Transverse colon (tissue), 4 donors: ENCODE results near the gene SORL1. TPM values are rescaled to one million over a fixed set of nuclear protein-coding genes. Genes with fewer than 3 reads are reported as not detected.
A peak's percentile ranks its signal among the peaks of the same experiment; 100 is the strongest.

ENCODE experiments used
- DNase-seq: peaks from one replicate; pipeline ENCODE4 v3.0.0-alpha.2; 2019
- H3K27ac ChIP-seq, 4 donors: fragments of 200-600 bp; sonication (generic); 2 replicates each; pipeline ENCODE4 v1.5.1; 2016 to 2018; ENCODE audit warnings: inconsistent platforms in 4 of 4
- H3K27me3 ChIP-seq: fragments of 200-600 bp; sonication (generic); 2 replicates; pipeline ENCODE4 v1.5.1; 2017; ENCODE audit warnings: inconsistent platforms
- H3K36me3 ChIP-seq, 4 donors: fragments of 200-600 bp; sonication (generic); 2 replicates each; pipeline ENCODE4 v1.5.1; 2017 to 2019; ENCODE audit warnings: inconsistent platforms in 4 of 4
- H3K4me1 ChIP-seq, 4 donors: fragments of 200-600 bp; sonication (generic); 2 replicates each; pipeline ENCODE4 v1.5.1; 2017 to 2020; ENCODE audit warnings: inconsistent platforms in 4 of 4
- H3K4me3 ChIP-seq, 4 donors: fragments of 200-600 bp; sonication (generic); 1 replicate in 1 of 4; 2 replicates in 3 of 4; pipeline versions ENCODE4 v1.5.1 to v1.6.1; 2017 to 2019; ENCODE audit warnings: inconsistent platforms in 4 of 4
- H3K9me3 ChIP-seq, 2 donors: fragments of 200-600 bp; sonication (generic); 2 replicates each; pipeline ENCODE4 v1.5.1; 2017 to 2019; ENCODE audit warnings: inconsistent platforms in 2 of 2
- CTCF ChIP-seq, 5 experiments: fragments of 200-600 bp in 3 of 5; fragments of 450-650 bp in 2 of 5; sonication (generic) in 3 of 5; IDR thresholded peaks; 1 replicate in 2 of 5; 2 replicates in 3 of 5; pipeline ENCODE4 v1.5.1; 2016 to 2017; ENCODE audit warnings: antibody characterized with exemption in 5 of 5, inconsistent platforms in 3 of 5, mild to moderate bottlenecking in 2 of 5, moderate library complexity in 1 of 5
- EP300 ChIP-seq: sonication (generic); formaldehyde crosslinking; IDR thresholded peaks from one replicate; pipeline ENCODE4 v1.6.1; 2017; ENCODE audit warnings: antibody characterized with exemption, low read depth
- POLR2A ChIP-seq: fragments of 450-650 bp; IDR thresholded peaks from one replicate; pipeline ENCODE4 v1.6.1; 2016; ENCODE audit warnings: antibody characterized with exemption, mild to moderate bottlenecking, moderate library complexity
- POLR2AphosphoS5 ChIP-seq, 3 donors: sonication (generic); formaldehyde crosslinking; IDR thresholded peaks; one replicate each; pipeline ENCODE4 v1.6.1; 2016; ENCODE audit warnings: antibody characterized with exemption in 3 of 3
- WGBS, 2 donors: methylation state at CpG; one replicate each; pipeline ENCODE4 v1.1.5; 2018; ENCODE audit warnings: low coverage in 1 of 2; 5-methylcytosine and 5-hydroxymethylcytosine counted together
- in situ Hi-C, 4 donors: fragments of 200-750 bp; cut with MboI; loops; one replicate each; pipeline versions ENCODE4 v1.15.0 to v1.15.1; 2017; ENCODE audit warnings: low sequenced_read_pairs in 3 of 4, low pct_ligation_motif_present in 1 of 4, low pct_unique_long_range_greater_than_20kb in 1 of 4
- intact Hi-C: fragments of 100-400 bp; cut with DNase I; formaldehyde crosslinking; loops from one replicate; pipeline ENCODE4 v1.15.1; 2023; ENCODE audit warnings: low total_unique reads
- total RNA-seq, 4 donors: library from RNA; depleted of rRNA; stranded (reverse); fragments of >200 nt; gene quantifications; one replicate each; pipeline ENCODE4 v1.1.0, GENCODE V29; 2016

SORL1 gene
- total RNA-seq, 4 donors from 2014 or later = 81.6 to 338 (median 129) TPM

GRCh38 chr11:121571506-121571905 lies 119.4 kb downstream of the SORL1 start:
- no peak overlapping the region for H3K4me3 ChIP-seq
- intact Hi-C loops (no loop called here), in situ Hi-C loops (no loop called here)
- no peak for DNase-seq
- no peak overlapping the region for H3K27ac ChIP-seq
- no peaks in the 10 kb centered on the region for H3K9me3 ChIP-seq
- no peak for TF ChIP-seq POLR2AphosphoS5 (IDR thresholded peaks at IDR 0.05)
- TF ChIP-seq EP300 = no peak
- TF ChIP-seq CTCF (IDR thresholded peaks at IDR 0.05) = no peak
- no peak for TF ChIP-seq POLR2A
- peaks cover 0 to 10% (median 4%) of the 10 kb centered on the region in 4 donors for H3K36me3 ChIP-seq
- WGBS, 2 donors = 77% methylated on average over 4 of the region's 4 CpGs; no CpG with 5 or more reads in 1 of the 2 donors
- H3K4me1 ChIP-seq = no peaks in the 10 kb centered on the region
- H3K27me3 ChIP-seq = no peaks in the 10 kb centered on the region

DNA sequence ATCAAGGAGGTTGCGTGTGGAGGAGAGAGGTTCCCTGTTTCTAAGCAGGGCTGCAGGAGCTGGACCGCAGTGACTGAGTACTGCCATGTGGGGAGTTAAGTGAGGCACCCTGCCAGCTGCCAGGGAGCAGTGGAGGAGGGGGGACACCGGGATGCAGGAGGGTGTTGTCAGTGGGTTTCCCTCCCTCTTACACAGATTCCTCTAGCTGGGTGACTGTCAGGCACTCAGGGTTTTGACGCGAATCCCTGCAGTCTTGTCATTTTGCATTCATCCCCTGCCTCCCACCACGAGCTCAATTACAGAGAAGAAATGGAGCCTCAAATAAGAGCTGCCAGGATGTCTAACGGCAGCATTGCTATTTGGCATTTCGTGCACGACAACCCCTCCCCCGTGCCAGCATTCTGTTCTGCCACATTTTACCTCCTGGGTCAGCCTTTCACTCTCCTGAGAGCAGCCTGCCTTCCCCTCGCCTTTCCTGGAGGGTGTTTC lies 120.5 kb downstream of the SORL1 start:
- intact Hi-C loops = no loop called here
- Histone ChIP-seq H3K27ac (no peak overlapping the region), H3K36me3 (peaks cover 0 to 9% (median 3%) of the 10 kb centered on the region in 4 donors), H3K4me3 (no peak overlapping the region), H3K4me1 (no peaks in the 10 kb centered on the region), H3K27me3 (no peaks in the 10 kb centered on the region), H3K9me3 (no peaks in the 10 kb centered on the region)
- WGBS, 2 donors = 67 to 77% methylated on average over 4 to 11 of the region's 11 CpGs
- in situ Hi-C loops = no loop called here
- no peak for DNase-seq
- TF ChIP-seq POLR2AphosphoS5 (IDR thresholded peaks at IDR 0.05) (no peak), EP300 (no peak), POLR2A (no peak), CTCF (IDR thresholded peaks at IDR 0.05) (no peak)

GRCh38 chr11:121574801-121575200 lies 122.7 kb downstream of the SORL1 start:
- no peaks in the 10 kb centered on the region for H3K27me3 ChIP-seq
- H3K36me3 ChIP-seq = peaks cover 0 to 9% (median 3%) of the 10 kb centered on the region in 4 donors
- H3K4me3 ChIP-seq = no peak overlapping the region
- no peak for DNase-seq
- no peak overlapping the region for H3K27ac ChIP-seq
- in situ Hi-C loops (no loop called here), intact Hi-C loops (no loop called here)
- no peaks in the 10 kb centered on the region for H3K4me1 ChIP-seq
- no peak for TF ChIP-seq POLR2A
- no peak for TF ChIP-seq POLR2AphosphoS5 (IDR thresholded peaks at IDR 0.05)
- no peak for TF ChIP-seq EP300
- TF ChIP-seq CTCF (IDR thresholded peaks at IDR 0.05) = no peak
- no peaks in the 10 kb centered on the region for H3K9me3 ChIP-seq

DNA sequence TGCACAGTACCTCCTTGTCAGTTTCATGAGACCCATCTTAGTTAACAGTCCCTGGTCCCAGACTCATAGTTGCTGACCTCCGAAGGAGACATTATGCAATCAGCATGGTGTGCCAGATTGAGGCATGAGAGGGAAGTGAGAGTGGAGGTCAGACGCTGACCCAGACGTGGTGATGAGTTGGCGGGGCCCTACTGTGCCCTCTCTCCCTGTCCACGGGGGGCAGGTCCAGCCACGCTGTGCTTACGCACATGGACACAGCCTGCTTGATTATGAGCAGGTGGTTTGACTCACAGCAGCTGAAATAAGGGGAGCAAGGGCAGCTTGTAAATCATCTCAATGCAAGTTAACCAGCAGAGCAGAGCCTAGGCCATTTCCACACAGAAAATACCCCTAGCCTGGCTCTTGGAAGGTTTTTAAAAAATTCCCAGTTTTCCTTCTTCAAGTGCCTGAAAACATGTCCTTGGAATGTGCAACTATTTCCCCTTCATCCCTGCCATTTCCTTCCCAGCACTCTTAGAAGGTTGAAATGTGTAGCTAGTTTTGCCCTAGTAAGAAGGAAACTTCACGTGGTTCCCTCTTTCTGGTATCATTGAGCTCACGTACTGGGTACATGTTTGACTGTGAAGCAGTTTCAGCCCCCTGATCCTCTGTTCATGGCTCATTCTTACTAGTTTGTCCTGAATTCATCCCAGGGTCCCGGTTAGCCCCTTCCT lies 123.3 kb downstream of the SORL1 start:
- Histone ChIP-seq H3K36me3 (peaks cover 0 to 10% (median 4%) of the 10 kb centered on the region in 4 donors), H3K27ac (no peak overlapping the region), H3K27me3 (no peaks in the 10 kb centered on the region), H3K9me3 (no peaks in the 10 kb centered on the region), H3K4me1 (no peaks in the 10 kb centered on the region), H3K4me3 (no peak overlapping the region)
- DNase-seq = peak; percentile 41
- intact Hi-C loops (no loop called here), in situ Hi-C loops (no loop called here)
- WGBS, 2 donors = 61 to 62% methylated on average over 6 to 10 of the region's 10 CpGs
- TF ChIP-seq POLR2AphosphoS5 (IDR thresholded peaks at IDR 0.05) = peak; percentile 13 to 45 (median 23)
- TF ChIP-seq EP300 = peak; percentile 46
- no peak for TF ChIP-seq POLR2A
- TF ChIP-seq CTCF (IDR thresholded peaks at IDR 0.05) = no peak
